NCI-H146 treated with DMSO at 0.1 percent for 48 hours (cell line): Measurements from ENCODE around the gene FBXL16.
"Not testable (repeated sequence)": the region's sequence is repeated elsewhere in the genome, so short reads cannot be mapped to it uniquely, and the experiment has no call there.

Experiments used
- DNase-seq: peaks from one replicate; lab custom pipeline; 2025; ENCODE audit not compliant: unreplicated experiment; lab: John Stamatoyannopoulos, UW

FBXL16 gene

GRCh38 chr16:705431-706188 is at the start of gene FBXL16:
FBXL16 (minus strand) TSS chr16:705801; CDS start chr16:697405, 8,396 bp downstream.
- peak; percentile 66 for DNase-seq

- DNase-seq: no peak
Observed at GRCh38 chr16:754656-755055, 49.1 kb upstream of the FBXL16 start.

- DNase-seq: not testable (repeated sequence)
Observed at GRCh38 chr16:754121-754607, 48.6 kb upstream of the FBXL16 start.

DNA sequence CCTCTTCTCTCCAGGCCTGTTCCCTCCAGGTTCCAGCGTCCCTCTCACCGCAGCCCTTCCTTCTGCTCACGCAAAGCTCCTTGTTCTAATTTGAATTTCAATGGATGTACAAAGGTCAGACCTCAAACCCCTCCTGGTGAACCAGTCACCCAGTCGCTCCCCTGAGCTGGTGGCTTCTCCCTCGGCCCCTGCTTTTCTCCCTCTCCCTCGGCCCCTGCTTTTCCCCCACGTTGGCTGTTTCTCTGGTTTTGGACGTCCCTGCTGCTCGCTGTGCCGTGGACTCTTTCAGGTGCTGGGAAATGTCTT is 46.4 kb upstream of the FBXL16 start:
- DNase-seq: no peak

DNA sequence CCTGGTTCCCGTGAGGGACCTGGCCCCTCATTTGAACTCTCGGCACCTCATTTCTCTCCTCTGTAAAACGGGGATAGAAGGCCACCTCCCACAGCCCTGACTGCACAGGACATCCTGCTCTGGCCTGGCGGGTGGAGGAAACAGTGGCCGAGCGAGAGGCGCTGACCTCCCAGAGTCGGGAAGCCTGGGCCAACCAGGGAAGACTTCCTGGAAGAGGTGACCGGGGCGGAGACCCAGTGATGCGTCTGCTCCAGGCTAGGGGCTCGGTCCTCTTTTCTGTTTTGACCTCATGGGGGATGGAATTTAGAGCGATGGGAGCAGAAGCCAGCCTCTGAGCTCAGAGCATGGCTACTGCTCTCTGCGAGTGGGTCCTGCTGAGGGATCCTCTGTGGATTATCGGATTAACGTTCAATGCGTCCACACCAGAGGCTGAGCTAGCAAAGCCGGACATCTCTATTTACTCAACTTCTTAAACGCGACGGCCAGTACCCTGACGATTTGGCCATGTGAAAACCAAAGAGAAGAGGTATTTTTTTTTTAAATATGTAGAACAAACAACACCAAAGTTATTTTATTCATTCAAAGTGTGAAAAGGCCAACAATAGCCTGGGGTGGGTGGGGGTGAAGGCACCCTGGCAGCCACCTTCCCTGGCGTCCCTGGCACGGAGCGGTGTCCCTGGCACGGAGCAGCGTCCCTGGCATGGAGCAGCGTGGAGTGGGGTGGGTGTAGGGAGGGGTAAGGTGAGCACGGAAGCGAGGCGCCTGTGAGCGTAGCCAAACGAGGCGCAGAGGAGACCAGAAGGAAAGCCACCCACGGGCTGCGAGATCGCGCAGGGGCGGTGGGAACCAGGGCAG is 45.8 kb upstream of the FBXL16 start:
- no peak for DNase-seq

DNA sequence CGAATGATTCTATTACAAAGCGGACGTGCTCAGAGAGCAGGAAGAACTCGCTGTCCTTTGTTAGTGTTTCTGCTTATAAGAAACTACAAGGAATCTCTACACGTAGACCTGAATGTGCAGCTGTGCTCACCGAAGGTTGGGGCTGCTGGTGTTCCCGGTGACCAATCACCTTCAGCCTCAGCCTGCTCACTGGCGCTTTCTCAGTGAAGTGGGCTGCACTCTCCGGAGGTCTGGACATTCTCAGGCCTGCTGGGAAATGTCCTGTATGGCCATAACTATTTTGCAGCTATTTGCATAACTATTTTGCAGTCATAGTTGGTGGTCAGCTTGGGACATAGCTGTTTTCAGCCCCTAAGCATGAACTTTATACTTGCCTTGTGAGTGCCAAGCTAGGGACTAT is 44.9 kb upstream of the FBXL16 start:
- no peak for DNase-seq

DNA sequence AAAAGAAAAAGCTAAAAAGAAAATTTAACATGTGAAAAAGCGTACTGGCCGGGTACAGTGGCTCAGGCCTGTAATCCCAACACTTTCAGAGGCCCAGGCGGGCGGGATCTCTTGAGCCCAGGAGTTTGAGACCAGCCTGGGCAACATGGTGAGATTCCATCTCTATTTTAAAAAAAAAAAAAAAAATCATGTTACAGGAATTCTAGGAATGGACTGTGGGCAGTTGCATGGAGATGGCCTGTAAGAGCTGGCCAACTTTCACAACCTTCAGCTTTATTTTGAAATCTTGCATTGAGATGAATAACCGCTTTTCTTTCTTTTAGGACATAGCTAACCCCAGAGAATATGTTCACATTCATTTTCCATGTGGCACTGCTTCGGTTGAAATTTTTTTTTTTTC is 43.4 kb upstream of the FBXL16 start:
- DNase-seq: no peak

DNA sequence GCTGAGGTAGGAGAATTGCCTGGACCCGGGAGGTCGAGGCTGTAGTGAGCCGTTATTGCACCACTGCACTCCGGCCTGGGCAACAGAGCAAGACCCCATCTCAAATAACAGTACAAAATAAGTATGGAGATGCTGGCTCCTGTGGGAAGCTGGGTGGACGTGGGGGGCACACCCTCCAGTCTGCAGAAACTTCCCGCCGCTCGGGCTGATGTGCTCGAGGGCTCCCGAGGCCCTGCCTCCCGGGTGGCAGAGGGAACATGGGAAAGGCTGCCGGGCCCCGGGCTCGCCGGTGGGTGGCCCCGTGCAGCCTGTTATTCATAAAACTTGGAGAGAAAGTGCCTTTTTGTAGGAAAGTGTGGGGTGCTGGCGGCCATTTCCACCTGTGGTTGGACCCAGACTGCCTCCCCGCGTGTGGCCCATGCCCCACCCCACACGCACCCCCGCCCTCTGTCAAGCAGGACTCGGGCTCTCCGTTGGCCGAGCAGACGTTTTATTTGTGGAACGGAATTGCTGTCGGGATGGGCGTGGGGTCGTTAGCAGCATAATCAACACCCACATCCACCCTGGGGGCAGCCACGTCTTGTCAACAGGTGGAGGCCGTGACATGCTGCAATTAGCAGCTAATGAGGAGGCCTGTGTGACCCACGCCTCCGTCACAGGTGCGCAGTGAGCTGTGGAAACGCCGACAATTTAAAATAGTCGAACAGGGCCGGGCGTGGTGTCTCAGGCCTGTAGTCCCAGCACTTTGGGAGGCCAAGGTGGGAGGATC is 42.6 kb upstream of the FBXL16 start:
- no peak for DNase-seq

DNA sequence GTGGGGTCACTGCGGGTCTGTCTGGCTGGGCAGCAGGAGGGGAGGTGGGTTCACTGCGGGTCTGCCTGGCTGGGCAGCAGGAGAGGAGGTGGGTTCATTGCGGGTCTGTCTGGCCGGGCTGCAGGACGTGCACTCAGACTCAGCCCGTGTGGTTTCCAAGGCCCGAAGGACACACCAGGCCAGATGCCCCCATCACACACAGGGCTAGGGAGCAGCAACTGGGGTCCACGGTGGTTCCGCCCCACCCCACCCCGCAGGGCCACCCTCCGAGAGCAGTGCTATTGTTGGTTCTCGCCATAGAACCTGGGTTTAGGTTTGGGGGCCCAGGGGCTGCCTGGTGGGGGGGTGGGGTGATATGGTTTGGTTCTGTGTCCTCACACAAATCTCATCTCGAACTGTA is 41.0 kb upstream of the FBXL16 start:
- DNase-seq: no peak

GRCh38 chr16:745739-746138 is 40.1 kb upstream of the FBXL16 start:
- no peak for DNase-seq

DNA sequence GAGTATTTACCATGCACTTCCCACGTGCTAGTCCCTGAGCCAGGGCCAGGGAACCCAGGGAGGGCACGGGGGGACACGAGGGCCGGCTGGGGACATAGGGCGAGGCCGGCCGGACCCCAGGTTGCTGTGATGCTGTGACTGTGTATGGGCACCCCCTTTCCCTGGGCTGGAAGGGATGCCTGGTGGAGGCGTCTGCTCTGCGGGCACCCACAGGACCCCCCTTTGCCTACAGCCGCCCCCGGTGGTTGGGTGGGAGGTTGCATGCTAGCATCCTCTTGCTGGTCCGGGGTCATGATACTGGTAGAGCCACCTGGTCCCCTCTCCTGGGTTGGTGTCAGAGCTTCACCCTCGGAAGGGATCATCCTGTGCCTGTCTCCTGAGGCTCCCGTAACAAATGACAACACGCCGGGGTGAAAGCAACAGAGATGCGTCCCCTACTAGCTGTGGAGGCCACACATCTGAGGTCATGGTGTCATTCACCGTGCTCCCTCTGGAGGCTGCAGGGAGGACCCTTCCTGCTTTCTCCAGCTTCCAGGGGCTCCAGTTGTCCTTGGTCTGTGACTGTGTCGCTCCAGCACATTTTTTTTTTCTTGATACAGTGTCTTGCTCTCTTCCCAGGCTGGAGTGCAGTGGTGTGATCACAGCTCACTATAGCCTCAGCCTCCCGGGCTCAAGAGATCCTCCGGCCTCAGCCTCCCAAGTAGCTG is 38.3 kb upstream of the FBXL16 start:
- no peak for DNase-seq

GRCh38 chr16:742894-743293 is 37.3 kb upstream of the FBXL16 start:
- DNase-seq: not testable (repeated sequence)

- DNase-seq: no peak
Observed at GRCh38 chr16:741986-742629, 36.5 kb upstream of the FBXL16 start.

- peak; percentile 75 for DNase-seq
Observed at GRCh38 chr16:740764-741505, 35.3 kb upstream of the FBXL16 start, which contains the start of gene CIAO3. CIAO3 (minus strand) TSS chr16:740997; CDS start chr16:740985, 12 bp downstream.

DNA sequence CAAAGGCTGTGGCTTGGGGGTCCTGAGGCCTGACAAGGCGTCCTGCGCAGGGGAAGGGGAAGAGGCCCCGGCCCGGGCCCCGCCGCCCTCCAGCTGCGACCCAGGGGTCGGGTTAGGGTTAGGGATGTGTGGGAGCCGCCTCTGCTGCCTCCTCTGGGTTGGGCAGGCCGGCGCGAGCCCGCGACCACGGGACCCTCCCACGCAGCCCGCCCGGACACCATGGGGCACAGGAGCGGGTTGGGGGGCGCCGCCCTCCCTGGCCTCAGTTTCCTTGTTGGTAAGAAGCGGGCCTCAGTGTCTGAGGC is 34.8 kb upstream of the FBXL16 start:
- no peak for DNase-seq

GRCh38 chr16:739560-740458 is 34.2 kb upstream of the FBXL16 start:
- DNase-seq: peak; percentile 14

- DNase-seq: no peak
Observed at GRCh38 chr16:736936-737481, 31.4 kb upstream of the FBXL16 start.

DNA sequence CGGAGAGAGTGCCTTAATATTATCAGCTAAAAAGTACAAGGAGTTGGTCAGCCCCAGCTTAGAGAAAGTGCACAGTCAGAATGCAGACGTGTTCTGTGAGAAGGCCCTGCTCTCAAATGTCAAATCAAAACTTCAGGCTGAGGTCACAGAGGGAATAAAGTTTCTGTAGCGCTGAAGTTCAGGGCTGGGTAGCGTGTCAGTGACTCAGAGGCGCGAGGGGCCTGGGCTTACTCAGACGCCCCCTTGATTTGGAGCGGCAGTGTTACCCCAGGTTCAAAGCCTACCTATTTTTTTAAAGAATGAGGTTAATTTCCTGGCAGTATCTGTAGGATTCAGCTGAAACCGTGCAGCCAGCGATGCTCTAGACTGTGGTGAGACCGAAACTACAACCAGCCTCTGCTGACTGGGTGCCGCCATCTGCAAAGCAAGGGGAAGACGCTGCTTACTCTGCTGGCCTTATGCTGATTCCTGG is 30.4 kb upstream of the FBXL16 start:
- no peak for DNase-seq
